K562 (cell line): ENCODE results near the gene ZNF862. TPM values are rescaled to one million over a fixed set of nuclear protein-coding genes. Genes with fewer than 3 reads are reported as not detected.

Source experiments
- ATAC-seq: fragments of 200-7000 bp; cut with Tn5 transposase; 3 replicates; pipeline ENCODE4 v1.9.1; 2020; ENCODE audit warnings: moderate library complexity
- BruUV-seq: library from RNA; stranded (reverse); fragments of 400-500 nt; replicated peaks from 2 replicates; lab custom pipeline; 2021; lab: Mats Ljungman, UMichigan
- CTCF ChIA-PET: fragments of 300-600 bp; formaldehyde crosslinking; extraction: SDS; loops from one replicate; lab custom pipeline; 2021; ENCODE audit warnings: low intra/inter-chr PET ratio; lab: Yijun Ruan, JAX
- POLR2A ChIA-PET: fragments of 300-600, 350-650 bp; sonication (Branson Sonifier 250); formaldehyde crosslinking; extraction: SDS; loops from one replicate; lab custom pipeline; 2021; ENCODE audit warnings: antibody characterized with exemption, inconsistent platforms; lab: Yijun Ruan, JAX
- DNase-seq, 4 experiments: peaks; one replicate each; pipeline versions ENCODE4 v3.0.0 to v3.0.0-alpha.2; 2011 to 2018; ENCODE audit warnings: low spot score in 3 of 4, mixed read lengths in 3 of 4; ENCODE audit errors: extremely low read depth in 1 of 4
- FAIRE-seq: peaks from 2 replicates; lab custom pipeline; 2011; peaks lifted over from hg19 to GRCh38; lab: Jason Lieb, UNC
- H2AFZ ChIP-seq: 2 replicates; pipeline ENCODE4 v1.6.0; 2011; ENCODE audit warnings: low read depth, low read length, control low read depth, inconsistent platforms
- H3K27ac ChIP-seq: fragments of 200-600 bp; 3 replicates; pipeline ENCODE4 v1.8.0; 2011; ENCODE audit warnings: low read depth, mild to moderate bottlenecking, control low read depth, inconsistent platforms, low read length, moderate library complexity, mixed read lengths; ENCODE audit errors: extremely low read depth
- H3K27me3 ChIP-seq, 2 experiments: fragments of 300-600 bp in 1 of 2; 2 replicates in 1 of 2; 3 replicates in 1 of 2; pipeline versions ENCODE4 v1.6.0 to v1.8.0; 2011; ENCODE audit warnings: inconsistent platforms in 2 of 2, low read length in 2 of 2, mild to moderate bottlenecking in 1 of 2, mixed read lengths in 1 of 2, moderate library complexity in 1 of 2; ENCODE audit not compliant: control insufficient read depth in 2 of 2, insufficient read depth in 2 of 2
- H3K36me3 ChIP-seq: fragments of 300-600 bp; 3 replicates; pipeline ENCODE4 v1.8.0; 2011; ENCODE audit warnings: mild to moderate bottlenecking, low read length, inconsistent platforms; ENCODE audit not compliant: control insufficient read depth, insufficient read depth
- H3K4me1 ChIP-seq, 2 experiments: fragments of 200-600 bp in 1 of 2; replicated peaks in 1 of 2; 2 replicates in 1 of 2; 3 replicates in 1 of 2; pipeline versions ENCODE4 v1.5.1 to v1.8.0; 2011; ENCODE audit warnings: inconsistent platforms in 2 of 2, low read length in 2 of 2, mild to moderate bottlenecking in 1 of 2, mixed read lengths in 1 of 2, moderate library complexity in 1 of 2; ENCODE audit not compliant: control insufficient read depth in 2 of 2, insufficient read depth in 2 of 2
- H3K4me2 ChIP-seq: 2 replicates; pipeline ENCODE4 v1.6.1; 2011; ENCODE audit warnings: low read length, control low read depth, inconsistent platforms, mixed read lengths; ENCODE audit not compliant: insufficient read depth
- H3K4me3 ChIP-seq: fragments of 200-600 bp; sonication (generic), shearing (Covaris generic); 2 replicates; pipeline ENCODE4 v1.5.1; 2016; ENCODE audit warnings: control low read depth, inconsistent platforms
- H3K79me2 ChIP-seq: fragments of 200-600 bp; 3 replicates; pipeline ENCODE4 v1.8.0; 2011; ENCODE audit warnings: low read length, inconsistent platforms; ENCODE audit not compliant: control insufficient read depth, insufficient read depth
- H3K9ac ChIP-seq, 2 experiments: 2 replicates each; pipeline versions ENCODE4 v1.6.0 to v1.6.1; 2011; ENCODE audit warnings: low read depth in 2 of 2, low read length in 2 of 2, control low read depth in 1 of 2, inconsistent platforms in 1 of 2, mild to moderate bottlenecking in 1 of 2, mixed read lengths in 1 of 2; ENCODE audit not compliant: insufficient read depth in 1 of 2
- H3K9me1 ChIP-seq: one replicate; pipeline ENCODE4 v1.6.0; 2011; ENCODE audit warnings: inconsistent platforms, mild to moderate bottlenecking, low read length, moderate library complexity; ENCODE audit not compliant: control insufficient read depth, insufficient read depth
- H3K9me3 ChIP-seq: replicated peaks from 2 replicates; pipeline ENCODE4 v1.5.1; 2011; ENCODE audit warnings: low read depth, low read length, inconsistent platforms; ENCODE audit not compliant: control insufficient read depth, insufficient read depth
- H4K20me1 ChIP-seq: replicated peaks from 2 replicates; pipeline ENCODE4 v1.6.1; 2011; ENCODE audit warnings: low read length, inconsistent platforms, mixed read lengths; ENCODE audit not compliant: control insufficient read depth, insufficient read depth
- GTF2F1 ChIP-seq: IDR thresholded peaks from 2 replicates; pipeline ENCODE4 v1.6.1; 2011; ENCODE audit warnings: low read depth, low read length, improper control_type of control experiment
- RAD21 ChIP-seq, 2 experiments: fragments of 250-450 bp in 1 of 2; fragments of 450-650 bp in 1 of 2; sonication (Bioruptor Pico) in 1 of 2; formaldehyde crosslinking in 1 of 2; IDR thresholded peaks in 1 of 2; conservative IDR thresholded peaks in 1 of 2; 2 replicates each; pipeline versions ENCODE4 v1.4.0 to v1.8.0; 2020 to 2022; ENCODE audit warnings: mild to moderate bottlenecking in 2 of 2, moderate library complexity in 1 of 2
- SMAD2 ChIP-seq: fragments of 150-350 bp; IDR thresholded peaks from 2 replicates; pipeline ENCODE4 v1.6.1; 2014; ENCODE audit warnings: low read depth, mild to moderate bottlenecking, low read length
- WGBS: fragments of 100-300 bp; shearing (Covaris generic); methylation state at CpG from one replicate; pipeline ENCODE4 v1.1.6; 2016; ENCODE audit warnings: low coverage, mixed read lengths; ENCODE audit not compliant: insufficient coverage; ENCODE audit errors: missing lambda C conversion rate; 5-methylcytosine and 5-hydroxymethylcytosine counted together
- in situ Hi-C: fragments of 300-500 bp; cut with MboI; formaldehyde crosslinking; loops from 4 replicates; pipeline ENCODE4 v1.15.0; 2018; ENCODE audit warnings: inconsistent platforms, mixed read lengths
- intact Hi-C: fragments of 100-400 bp; cut with micrococcal nuclease; formaldehyde crosslinking; loops from 2 replicates; pipeline ENCODE4 v1.14.2; 2022
- polyA plus RNA-seq, 8 experiments: library from polyadenylated mRNA; depleted of rRNA in 4 of 8; stranded (reverse) in 5 of 8; unstranded in 3 of 8; fragments of >200 nt; fragmentation: Nextera tagmentation in 2 of 8; fragmentation: Illumina TruSeq in 1 of 8; extraction: Ambion mirVana in 2 of 8; extraction: Trizol in 1 of 8; gene quantifications; 2 replicates each; pipeline versions ENCODE4 v1.2.1 to v1.2.3, GENCODE V29; 2011 to 2014; ENCODE audit warnings: inconsistent platforms in 1 of 8, missing spikeins in 1 of 8
- total RNA-seq, 7 experiments: library from RNA; depleted of rRNA in 6 of 7; stranded (reverse); fragments of >200 nt in 6 of 7; fragmentation: Illumina TruSeq in 2 of 7; extraction: Trizol in 2 of 7; gene quantifications; 2 replicates each; pipeline versions ENCODE4 v1.2.1 to v1.2.3, GENCODE V29; 2011 to 2021; ENCODE audit warnings: low replicate concordance in 1 of 7
- TF ChIP-seq, protein P1 (sequence below), 3 experiments: IDR thresholded peaks in 2 of 3; conservative IDR thresholded peaks in 1 of 3; 2 replicates each; pipeline ENCODE4 v1.5.1; 2011 to 2012; ENCODE audit warnings: low read length in 3 of 3, mild to moderate bottlenecking in 3 of 3, control low read depth in 2 of 3, improper control_type of control experiment in 1 of 3, inconsistent platforms in 1 of 3, low read depth in 1 of 3, mixed read lengths in 1 of 3, moderate library complexity in 1 of 3; ENCODE audit not compliant: insufficient read depth in 2 of 3
- TF ChIP-seq, protein P2 (sequence below): IDR thresholded peaks from 2 replicates; pipeline ENCODE4 v1.6.1; 2016; ENCODE audit warnings: missing genetic modification characterization, missing compliant biosample characterization

The ZNF862 gene
- total and polyA plus RNA-seq, 9 of the 15 experiments (the other 6 are each of a cell fraction or from before 2014, with no cell fraction given): 1.1 to 3.9 (median 2.6) TPM

DNA sequence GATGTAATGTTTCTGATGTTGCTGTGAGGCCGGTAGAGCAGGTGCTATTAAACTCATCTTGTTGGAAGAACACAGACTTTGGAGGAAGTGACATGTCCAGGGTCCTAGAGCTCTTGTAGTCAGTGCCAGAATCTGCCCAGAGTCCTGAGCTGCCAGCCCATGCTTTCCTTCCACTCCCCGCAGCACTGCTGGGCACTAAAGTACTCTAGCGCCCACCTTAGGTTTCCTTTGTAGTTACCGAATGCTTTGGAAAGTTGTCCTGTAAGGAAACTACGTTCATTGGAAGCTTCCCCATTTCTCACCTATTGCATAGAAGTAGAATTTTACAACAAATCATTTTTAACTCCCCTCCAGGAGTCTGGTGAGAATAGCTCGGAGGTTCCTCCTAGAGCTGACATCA, 11.0 kb downstream of the ZNF862 start:
- H3K9ac ChIP-seq: no peak overlapping the region
- in situ Hi-C loops (no loop called here), intact Hi-C loops (loop anchor here (2.0 kb wide), 1 partner anchor 42 kb away; no protein-coding TSS in a partner anchor)
- no peak overlapping the region for H3K4me2 ChIP-seq
- ATAC-seq: peak; percentile 59
- BruUV-seq: no TSS peak
- no peaks in the 10 kb centered on the region for H3K9me1 ChIP-seq
- peaks cover 0 to 1% of the 10 kb centered on the region in 2 experiments; a peak in 1 of 5 replicates for H3K4me1 ChIP-seq
- peaks cover 59 to 68% of the 10 kb centered on the region in 2 experiments for H3K27me3 ChIP-seq
- 0 out of 2 replicates have a peak, but pooled peaks cover 12% of the 10 kb centered on the region for H4K20me1 ChIP-seq
- no peaks in the 10 kb centered on the region for H3K9me3 ChIP-seq
- ChIA-PET CTCF (interaction anchor here (0.7 to 1.8 kb wide), 3 partner anchors 42 to 180 kb away, joined by 3 to 13 read pairs (median 4); no protein-coding TSS in a partner anchor), POLR2A (interaction anchor here (0.7 to 3.5 kb wide), 4 partner anchors 10 to 57 kb away, joined by 3 to 29 read pairs (median 4); partner anchors contain the start of gene ZNF862)
- H3K4me3 ChIP-seq: no peak overlapping the region
- no peak overlapping the region for H3K27ac ChIP-seq
- TF ChIP-seq SMAD2 (no peak), RAD21 (CRISPR knock-in tag; conservative IDR thresholded peaks at IDR 0.05 in 1 of 2, IDR thresholded peaks at IDR 0.05 in 1 of 2) (peak in 1 of 2 experiments; percentile 54; a peak in 3 of 4 replicates), GTF2F1 (no peak)
- TF ChIP-seq, protein P1, sequence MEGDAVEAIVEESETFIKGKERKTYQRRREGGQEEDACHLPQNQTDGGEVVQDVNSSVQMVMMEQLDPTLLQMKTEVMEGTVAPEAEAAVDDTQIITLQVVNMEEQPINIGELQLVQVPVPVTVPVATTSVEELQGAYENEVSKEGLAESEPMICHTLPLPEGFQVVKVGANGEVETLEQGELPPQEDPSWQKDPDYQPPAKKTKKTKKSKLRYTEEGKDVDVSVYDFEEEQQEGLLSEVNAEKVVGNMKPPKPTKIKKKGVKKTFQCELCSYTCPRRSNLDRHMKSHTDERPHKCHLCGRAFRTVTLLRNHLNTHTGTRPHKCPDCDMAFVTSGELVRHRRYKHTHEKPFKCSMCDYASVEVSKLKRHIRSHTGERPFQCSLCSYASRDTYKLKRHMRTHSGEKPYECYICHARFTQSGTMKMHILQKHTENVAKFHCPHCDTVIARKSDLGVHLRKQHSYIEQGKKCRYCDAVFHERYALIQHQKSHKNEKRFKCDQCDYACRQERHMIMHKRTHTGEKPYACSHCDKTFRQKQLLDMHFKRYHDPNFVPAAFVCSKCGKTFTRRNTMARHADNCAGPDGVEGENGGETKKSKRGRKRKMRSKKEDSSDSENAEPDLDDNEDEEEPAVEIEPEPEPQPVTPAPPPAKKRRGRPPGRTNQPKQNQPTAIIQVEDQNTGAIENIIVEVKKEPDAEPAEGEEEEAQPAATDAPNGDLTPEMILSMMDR (IDR thresholded peaks at IDR 0.05 in 2 of 3, conservative IDR thresholded peaks at IDR 0.05 in 1 of 3; ENCODE audit: insufficient read depth in 2 of 3, low read depth in 1 of 3, low read length in 3 of 3): peak; percentile 54 to 72 (median 72)
- TF ChIP-seq, protein P2, sequence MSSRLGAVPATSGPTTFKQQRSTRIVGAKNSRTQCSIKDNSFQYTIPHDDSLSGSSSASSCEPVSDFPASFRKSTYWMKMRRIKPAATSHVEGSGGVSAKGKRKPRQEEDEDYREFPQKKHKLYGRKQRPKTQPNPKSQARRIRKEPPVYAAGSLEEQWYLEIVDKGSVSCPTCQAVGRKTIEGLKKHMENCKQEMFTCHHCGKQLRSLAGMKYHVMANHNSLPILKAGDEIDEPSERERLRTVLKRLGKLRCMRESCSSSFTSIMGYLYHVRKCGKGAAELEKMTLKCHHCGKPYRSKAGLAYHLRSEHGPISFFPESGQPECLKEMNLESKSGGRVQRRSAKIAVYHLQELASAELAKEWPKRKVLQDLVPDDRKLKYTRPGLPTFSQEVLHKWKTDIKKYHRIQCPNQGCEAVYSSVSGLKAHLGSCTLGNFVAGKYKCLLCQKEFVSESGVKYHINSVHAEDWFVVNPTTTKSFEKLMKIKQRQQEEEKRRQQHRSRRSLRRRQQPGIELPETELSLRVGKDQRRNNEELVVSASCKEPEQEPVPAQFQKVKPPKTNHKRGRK (tag): no peak
- H2AFZ ChIP-seq: no peak overlapping the region
- no peak for DNase-seq
- no peak for FAIRE-seq
- no peaks in the 10 kb centered on the region for H3K79me2 ChIP-seq
- no peaks in the 10 kb centered on the region for H3K36me3 ChIP-seq
- WGBS: 1% methylated on average over 6 of the region's 6 CpGs
